Nephron (organoid): ENCODE data around the gene UBAC1.

Experiments
- H3K27ac Mint-ChIP-seq, 3 experiments: 2 replicates each; pipeline ENCODE4 v1.8.0; 2020; ENCODE audit warnings: mixed read lengths in 3 of 3, mild to moderate bottlenecking in 2 of 3, moderate library complexity in 1 of 3
- H3K27me3 Mint-ChIP-seq: 2 replicates; pipeline ENCODE4 v1.8.0; 2021; ENCODE audit warnings: low read depth, mild to moderate bottlenecking, moderate library complexity, mixed read lengths
- H3K36me3 Mint-ChIP-seq: 2 replicates; pipeline ENCODE4 v1.8.0; 2020; ENCODE audit warnings: low read depth, mixed read lengths
- H3K4me1 Mint-ChIP-seq: 2 replicates; pipeline ENCODE4 v1.8.0; 2020; ENCODE audit warnings: mixed read lengths
- H3K4me3 Mint-ChIP-seq, 3 experiments: 2 replicates each; pipeline ENCODE4 v1.8.0; 2020; ENCODE audit warnings: mild to moderate bottlenecking in 3 of 3, mixed read lengths in 3 of 3, moderate library complexity in 2 of 3
- H3K9me3 Mint-ChIP-seq: 2 replicates; pipeline ENCODE4 v1.8.0; 2020; ENCODE audit warnings: mixed read lengths
- CTCF ChIP-seq, 3 experiments: fragments of 200-600 bp; sonication (generic); IDR thresholded peaks; one replicate each; pipeline ENCODE4 v1.5.0; 2021; ENCODE audit warnings: antibody characterized with exemption in 3 of 3; ENCODE audit not compliant: unreplicated experiment in 3 of 3

The UBAC1 gene

DNA sequence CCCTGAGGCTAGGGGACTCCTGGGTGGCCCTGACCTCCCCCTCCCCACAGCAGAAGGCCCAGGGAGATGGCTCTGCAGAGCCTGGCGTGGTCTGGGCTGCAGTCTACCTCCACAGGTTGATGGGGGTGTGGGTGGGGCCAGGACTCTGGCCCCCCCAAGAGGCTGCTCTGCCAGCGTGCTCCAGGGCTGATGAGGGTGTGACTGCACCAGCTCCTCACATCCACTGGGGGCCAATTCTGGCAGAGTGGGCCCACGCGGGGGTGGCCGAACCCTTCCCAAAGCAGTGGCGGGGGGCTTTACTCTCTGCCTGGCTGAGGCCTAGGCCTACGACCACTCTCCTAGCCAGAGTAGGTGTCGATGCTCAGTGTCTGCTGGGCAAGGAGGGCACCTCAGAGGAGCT lies 28.0 kb upstream of the UBAC1 start:
- Mint-ChIP-seq H3K27ac (no peak overlapping the region), H3K36me3 (no peaks in the 10 kb centered on the region), H3K27me3 (no peaks in the 10 kb centered on the region), H3K9me3 (no peaks in the 10 kb centered on the region), H3K4me3 (no peak overlapping the region), H3K4me1 (peaks cover 4% of the 10 kb centered on the region)
- no peak for TF ChIP-seq CTCF (IDR thresholded peaks at IDR 0.05; ENCODE audit: unreplicated experiment in 3 of 3)

- no peak for TF ChIP-seq CTCF (IDR thresholded peaks at IDR 0.05; ENCODE audit: unreplicated experiment in 3 of 3)
- H3K36me3 Mint-ChIP-seq, result no peaks in the 10 kb centered on the region
- H3K27me3 Mint-ChIP-seq, result no peaks in the 10 kb centered on the region
- peaks cover 4% of the 10 kb centered on the region for H3K4me1 Mint-ChIP-seq
- H3K27ac Mint-ChIP-seq, result no peak overlapping the region
- H3K9me3 Mint-ChIP-seq, result no peaks in the 10 kb centered on the region
- H3K4me3 Mint-ChIP-seq, result no peak overlapping the region
Measured at GRCh38 chr9:135988493-135988892, 27.3 kb upstream of the UBAC1 start.

GRCh38 chr9:135987838-135988404 lies 26.7 kb upstream of the UBAC1 start:
- no peaks in the 10 kb centered on the region for H3K27me3 Mint-ChIP-seq
- no peaks in the 10 kb centered on the region for H3K9me3 Mint-ChIP-seq
- H3K4me1 Mint-ChIP-seq, result peaks cover 4% of the 10 kb centered on the region
- no peak for TF ChIP-seq CTCF (IDR thresholded peaks at IDR 0.05; ENCODE audit: unreplicated experiment in 3 of 3)
- no peaks in the 10 kb centered on the region for H3K36me3 Mint-ChIP-seq
- no peak overlapping the region for H3K27ac Mint-ChIP-seq
- H3K4me3 Mint-ChIP-seq, result no peak overlapping the region

- H3K27me3 Mint-ChIP-seq, result no peaks in the 10 kb centered on the region
- H3K36me3 Mint-ChIP-seq, result no peaks in the 10 kb centered on the region
- H3K27ac Mint-ChIP-seq, result no peak overlapping the region
- H3K4me3 Mint-ChIP-seq, result no peak overlapping the region
- H3K4me1 Mint-ChIP-seq, result peaks cover 4% of the 10 kb centered on the region
- no peaks in the 10 kb centered on the region for H3K9me3 Mint-ChIP-seq
- TF ChIP-seq CTCF (IDR thresholded peaks at IDR 0.05; ENCODE audit: unreplicated experiment in 3 of 3), result no peak
Measured at GRCh38 chr9:135986605-135987004, 25.4 kb upstream of the UBAC1 start.

DNA sequence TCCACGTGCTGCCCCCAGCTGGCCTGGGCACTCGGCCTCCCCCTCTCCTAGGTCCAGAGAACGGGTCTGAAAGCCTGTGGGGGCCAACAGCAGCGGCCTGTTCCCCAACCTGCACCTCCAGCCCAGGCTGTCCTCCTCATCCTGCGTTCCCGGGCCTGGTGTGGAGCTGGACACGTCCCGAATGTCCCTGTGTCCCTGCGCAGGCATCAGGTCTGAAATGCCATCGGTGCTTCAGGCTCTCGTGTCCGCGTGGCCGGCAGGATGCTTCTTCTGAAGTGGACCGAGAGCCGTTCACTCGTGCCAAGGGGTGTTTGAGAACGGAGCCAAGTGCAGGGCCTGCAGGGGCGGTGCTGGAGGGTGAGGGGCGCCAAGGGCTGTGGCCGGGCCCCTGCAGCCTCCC lies 24.7 kb upstream of the UBAC1 start:
- H3K4me3 Mint-ChIP-seq, result no peak overlapping the region
- no peaks in the 10 kb centered on the region for H3K27me3 Mint-ChIP-seq
- H3K4me1 Mint-ChIP-seq, result peaks cover 4% of the 10 kb centered on the region
- H3K36me3 Mint-ChIP-seq, result no peaks in the 10 kb centered on the region
- no peaks in the 10 kb centered on the region for H3K9me3 Mint-ChIP-seq
- H3K27ac Mint-ChIP-seq, result no peak overlapping the region
- TF ChIP-seq CTCF (IDR thresholded peaks at IDR 0.05; ENCODE audit: unreplicated experiment in 3 of 3), result no peak

DNA sequence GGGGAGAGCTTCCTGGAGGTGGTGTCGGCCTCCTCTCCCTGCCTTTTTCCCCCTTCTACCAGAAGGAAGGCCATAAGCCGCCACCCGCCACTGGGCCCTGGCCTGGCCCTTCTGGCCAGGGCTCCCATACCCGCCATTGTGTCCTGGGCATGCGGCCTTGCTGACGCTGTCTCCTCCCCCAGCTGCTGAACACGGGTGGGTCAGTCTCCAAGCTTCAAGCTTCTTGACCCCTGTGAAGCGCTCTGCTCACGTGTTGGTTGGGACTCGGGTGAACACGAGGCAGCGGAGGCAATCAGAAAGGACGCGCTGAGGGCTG lies 24.2 kb upstream of the UBAC1 start:
- H3K9me3 Mint-ChIP-seq, result no peaks in the 10 kb centered on the region
- no peak for TF ChIP-seq CTCF (IDR thresholded peaks at IDR 0.05; ENCODE audit: unreplicated experiment in 3 of 3)
- no peak overlapping the region for H3K4me3 Mint-ChIP-seq
- peaks cover 4% of the 10 kb centered on the region for H3K4me1 Mint-ChIP-seq
- no peak overlapping the region for H3K27ac Mint-ChIP-seq
- H3K27me3 Mint-ChIP-seq, result no peaks in the 10 kb centered on the region
- H3K36me3 Mint-ChIP-seq, result no peaks in the 10 kb centered on the region
